Embryonic facial prominence (tissue), 1 donor: ENCODE results near the gene CDK8.
"Not testable (repeated sequence)": the region's sequence is repeated elsewhere in the genome, so short reads cannot be mapped to it uniquely, and the experiment has no call there.

Source experiments
- DNase-seq: peaks from one replicate; pipeline ENCODE4 v3.0.0-alpha.2; 2016; ENCODE audit errors: extremely low spot score

Gene CDK8

DNA sequence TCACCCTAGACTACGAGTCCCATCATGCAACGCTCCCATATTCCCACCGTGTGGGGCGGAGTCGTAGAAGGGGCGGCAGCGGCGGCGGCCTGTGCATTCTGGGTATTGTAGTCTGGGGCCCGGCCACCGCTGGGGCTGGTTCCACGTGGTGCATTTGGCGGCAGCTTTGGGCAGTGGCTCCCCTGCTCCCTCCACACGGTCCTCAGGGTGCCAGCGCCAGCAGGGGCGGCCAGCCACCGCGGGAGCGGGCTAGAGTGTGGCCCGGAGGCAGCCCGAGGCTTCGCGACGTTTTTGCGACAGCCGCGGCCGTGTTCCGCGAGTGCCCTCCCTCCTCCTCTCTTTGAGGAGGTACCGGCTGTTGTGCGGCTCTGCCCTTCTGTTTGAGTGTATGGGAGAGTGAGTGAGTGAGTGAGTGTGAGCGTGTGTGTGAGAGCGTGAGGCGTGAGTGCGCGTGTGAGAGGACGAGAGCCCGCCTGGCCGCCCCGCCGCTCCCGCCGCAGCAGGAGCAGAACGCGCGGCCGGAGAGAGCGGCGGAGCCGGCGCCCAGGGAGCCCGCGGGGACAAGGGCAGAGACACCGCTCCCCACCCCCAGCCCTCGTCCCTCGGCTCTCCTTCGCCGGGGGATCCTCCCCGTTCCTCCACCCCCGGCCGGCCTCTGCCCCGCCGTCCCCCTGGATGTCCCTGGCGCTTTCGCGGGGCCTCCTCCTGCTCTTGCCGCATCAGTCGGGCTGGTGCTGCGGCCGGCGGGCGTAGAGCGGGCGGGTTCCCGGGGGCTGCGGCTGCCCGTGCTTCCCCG is at the start of gene CDK8:
TSS of gene CDK8 (plus strand) at position 343 of the 796 bp plus-strand sequence. CDS start 513 bp downstream, outside the sequence.
- DNase-seq, result peak; percentile 85

DNA sequence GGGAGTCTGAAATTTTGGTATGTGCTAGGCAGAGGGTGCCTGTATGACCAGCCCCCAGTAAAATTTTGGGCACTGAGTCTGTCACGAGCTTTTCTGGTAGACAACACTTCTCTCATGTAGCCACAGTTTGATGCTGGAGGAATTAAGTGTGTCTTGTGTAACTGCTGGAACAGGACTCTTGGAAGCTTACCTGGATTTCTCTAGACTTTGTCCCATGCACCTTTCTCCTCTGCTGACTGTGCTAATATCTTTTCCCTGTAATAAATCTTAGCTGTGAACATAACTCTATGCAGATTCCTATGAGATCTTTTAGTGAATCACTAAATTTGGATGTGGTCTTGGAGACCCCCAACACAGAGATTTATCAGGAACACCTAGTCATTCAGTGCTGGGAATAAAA is 45.6 kb upstream of the CDK8 start:
- no peak for DNase-seq

DNA sequence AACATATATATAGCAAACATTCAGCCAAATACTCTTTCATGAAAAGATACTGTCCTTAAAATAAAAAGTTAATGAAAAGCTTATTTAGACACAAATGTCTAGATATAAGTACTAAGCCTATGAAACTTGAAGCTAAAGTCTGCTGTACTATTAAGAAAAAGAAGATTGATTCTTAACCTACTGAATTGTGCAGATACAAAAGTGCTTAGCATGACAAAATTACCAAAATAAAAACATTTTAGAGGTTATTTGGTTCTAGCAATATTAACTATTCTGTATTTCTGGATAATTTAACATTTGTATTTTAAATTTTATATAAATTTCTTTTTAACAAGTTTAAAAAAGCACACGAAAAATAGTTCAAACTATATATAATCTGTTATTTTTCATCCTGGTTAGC is 40.6 kb upstream of the CDK8 start:
- DNase-seq, result no peak

DNA sequence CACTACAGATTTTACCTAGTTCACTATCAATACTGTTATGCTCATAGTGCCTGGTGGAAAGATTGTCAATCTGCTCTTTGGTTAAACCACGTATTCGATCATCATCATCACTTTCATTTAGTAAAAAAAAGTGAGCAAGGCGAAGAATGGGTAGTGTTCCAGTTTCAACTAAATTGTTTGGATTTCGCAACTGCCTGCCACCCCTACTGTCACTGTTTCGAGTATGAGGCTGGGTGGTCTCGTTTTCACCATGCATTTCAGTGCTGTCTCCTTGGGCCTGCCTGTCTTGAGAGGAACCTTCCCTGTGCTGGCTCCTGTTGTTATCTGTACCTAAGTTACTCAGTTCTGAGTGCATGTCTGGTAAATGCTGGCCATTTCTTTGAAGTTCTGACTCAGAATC is 39.9 kb upstream of the CDK8 start:
- no peak for DNase-seq

DNA sequence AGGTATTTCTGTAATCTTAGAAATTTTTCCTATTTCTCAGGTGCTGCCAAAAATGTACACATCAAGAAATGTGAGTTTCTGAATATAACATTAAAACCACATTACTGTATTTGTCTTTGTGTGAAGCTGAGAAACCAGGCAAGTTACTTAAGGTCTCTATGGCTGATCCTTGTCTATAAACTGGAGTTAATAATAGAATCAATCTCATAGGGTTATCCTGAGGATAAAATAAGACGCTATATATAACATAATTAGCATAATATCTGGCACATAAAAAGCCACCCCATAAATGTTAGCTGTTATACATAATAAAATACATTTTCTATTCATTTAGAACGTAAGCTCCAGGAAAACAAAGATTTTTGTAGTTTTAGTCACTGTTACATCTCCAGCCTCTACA is 37.9 kb upstream of the CDK8 start:
- no peak for DNase-seq

DNA sequence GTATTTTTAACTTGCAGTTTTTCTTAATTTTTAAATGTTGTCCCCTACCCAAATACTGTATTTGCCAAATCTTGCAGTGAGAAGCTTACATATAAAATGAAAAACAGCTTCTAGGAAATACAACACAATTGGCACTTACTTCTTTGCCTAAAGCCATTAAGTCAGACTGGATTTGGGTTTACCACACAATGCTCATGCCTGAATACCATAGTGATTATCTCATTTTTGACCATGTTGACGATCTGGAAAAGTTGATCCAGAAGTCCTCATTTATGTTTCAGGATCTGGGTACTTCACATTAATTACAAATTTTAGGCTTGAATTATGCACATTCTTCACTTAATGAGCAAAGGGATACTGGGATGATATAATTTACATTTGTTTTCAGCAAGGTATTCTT is 34.2 kb upstream of the CDK8 start:
- DNase-seq, result no peak

DNA sequence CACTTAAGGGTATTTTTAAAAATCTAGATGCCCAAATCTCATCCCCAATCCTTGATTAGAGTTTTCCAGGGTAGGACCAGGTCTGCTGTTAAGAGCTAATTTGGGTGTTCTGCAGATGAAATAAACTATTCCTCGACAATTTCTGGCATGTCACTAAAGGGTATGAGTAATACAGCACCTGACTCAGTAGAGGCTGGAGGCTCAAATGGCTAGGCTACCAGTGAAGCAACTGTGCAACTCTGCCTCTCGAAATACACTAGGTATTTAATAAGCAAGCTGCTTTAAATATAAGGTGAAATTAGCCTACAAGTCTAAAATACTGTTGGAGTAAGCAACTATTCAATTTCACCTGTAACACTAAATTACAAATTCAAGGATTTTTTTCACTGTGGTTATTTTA is 33.4 kb upstream of the CDK8 start:
- no peak for DNase-seq

DNA sequence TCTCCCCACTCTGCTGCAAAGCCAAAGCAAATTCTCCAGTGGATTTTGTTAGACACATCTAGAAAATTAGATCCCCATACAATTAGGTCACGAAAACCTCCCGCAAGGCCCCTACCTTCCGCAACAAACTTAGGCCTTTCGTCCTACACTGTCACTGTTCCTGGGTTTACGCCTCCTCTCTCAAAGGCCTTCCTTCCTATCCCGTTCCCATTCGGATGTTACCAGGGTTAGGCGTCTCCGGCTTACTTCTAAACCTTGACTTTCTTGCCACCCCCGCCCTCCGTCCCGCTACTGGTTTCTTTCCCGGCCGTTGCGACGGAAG is 32.6 kb upstream of the CDK8 start:
- DNase-seq, result no peak

DNA sequence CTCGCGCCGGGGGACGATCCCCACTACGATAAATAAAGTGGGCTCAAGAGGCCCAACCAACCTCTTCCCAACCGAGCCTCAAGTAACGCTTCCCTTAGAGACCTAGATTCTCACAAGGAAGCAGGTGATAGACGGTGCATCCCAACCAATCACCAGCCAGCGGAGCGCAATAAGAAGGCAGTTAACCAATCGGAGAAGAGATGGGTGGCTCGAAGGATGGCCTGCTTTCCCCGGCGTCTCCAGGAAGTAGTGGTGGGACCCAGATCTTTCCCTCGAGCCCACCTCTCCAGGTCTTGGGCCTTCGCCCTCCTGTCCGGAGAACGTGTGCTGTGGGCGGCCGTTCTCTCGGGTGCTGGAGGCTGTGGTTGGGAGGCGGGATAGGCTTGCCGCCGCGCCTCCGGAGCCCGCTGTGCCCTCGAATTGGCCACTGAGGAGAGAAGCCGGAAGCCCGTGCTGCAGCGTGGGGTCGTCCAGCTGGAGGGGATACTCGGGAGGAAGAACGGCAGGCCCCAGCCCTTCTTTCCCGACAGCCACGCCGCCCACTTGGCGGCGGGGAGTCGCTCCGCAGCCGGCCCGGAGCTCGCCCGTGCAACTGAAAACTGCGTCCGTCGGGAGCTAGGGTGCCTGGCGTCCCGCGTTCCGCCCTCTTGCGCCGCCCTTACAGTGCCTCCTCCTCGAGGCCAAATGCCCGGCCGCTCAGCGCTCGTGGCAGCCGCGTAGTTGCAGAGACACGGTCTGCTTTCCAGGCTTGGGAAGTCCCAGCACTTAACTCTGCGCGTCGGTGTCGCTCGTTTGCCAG is 32.0 kb upstream of the CDK8 start, which contains the start of gene RNF6:
TSS of gene RNF6 (minus strand) at position 594 of the 799 bp plus-strand sequence. CDS start 2,665 bp downstream, outside the sequence.
- DNase-seq, result peak; percentile 97

DNA sequence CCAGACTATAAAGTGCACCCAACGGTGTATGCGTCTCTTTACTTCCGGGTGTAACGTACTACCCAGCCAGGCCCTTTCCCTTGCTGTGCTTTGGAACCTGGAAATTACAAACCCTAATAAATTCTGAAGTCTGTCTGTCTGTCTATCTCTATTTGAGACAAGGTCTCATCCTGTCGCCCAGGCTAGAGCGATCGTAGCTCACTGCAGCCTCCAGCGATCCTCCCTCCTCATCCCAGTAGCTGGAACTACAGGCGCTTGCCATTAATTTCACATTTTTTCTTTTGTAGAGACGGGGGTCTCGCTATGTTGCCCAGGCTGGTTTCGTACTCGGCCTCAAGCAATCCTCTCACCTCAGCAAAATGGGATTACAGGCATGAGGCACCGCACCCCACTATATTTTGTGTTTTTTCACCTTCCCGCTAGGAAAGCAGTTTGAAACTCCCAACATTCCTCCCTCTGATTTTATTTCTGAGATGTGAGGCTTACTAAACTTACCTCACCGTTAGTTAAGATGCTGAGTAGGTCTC is 31.3 kb upstream of the CDK8 start:
- no peak for DNase-seq

DNA sequence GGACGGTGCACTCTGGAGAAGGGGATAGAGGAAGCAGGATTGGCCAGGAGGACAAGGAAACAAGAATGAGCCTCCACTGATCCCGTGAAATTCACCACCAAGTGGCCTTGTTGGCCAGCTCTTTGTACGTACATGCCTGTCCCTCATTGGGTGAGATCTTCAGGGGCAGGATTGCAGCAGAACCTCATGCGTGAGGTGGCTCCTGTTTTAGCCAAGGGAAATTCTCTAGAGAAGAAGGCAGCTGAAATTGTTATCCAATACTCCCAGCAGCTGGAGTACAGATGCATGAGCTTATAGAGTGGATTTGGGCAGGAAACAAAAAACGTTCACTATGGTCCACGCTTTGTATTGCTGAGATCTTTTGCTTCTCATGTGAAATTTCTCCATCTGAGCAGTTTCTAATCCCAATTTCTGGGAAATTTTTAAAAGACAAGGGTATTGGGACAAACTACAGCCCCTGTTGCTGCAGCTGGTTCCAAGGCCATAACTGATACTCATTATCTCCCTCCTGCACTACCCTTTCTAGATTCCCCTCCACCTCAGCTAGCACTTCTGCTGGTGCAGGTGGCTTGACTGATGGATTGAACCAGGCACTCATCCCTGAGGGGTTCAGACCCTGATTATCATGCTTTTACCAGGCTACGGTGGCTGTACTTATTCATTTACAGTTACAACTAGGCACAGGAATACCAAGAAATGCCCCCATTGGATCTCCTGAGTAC is 27.9 kb upstream of the CDK8 start:
- no peak for DNase-seq

DNA sequence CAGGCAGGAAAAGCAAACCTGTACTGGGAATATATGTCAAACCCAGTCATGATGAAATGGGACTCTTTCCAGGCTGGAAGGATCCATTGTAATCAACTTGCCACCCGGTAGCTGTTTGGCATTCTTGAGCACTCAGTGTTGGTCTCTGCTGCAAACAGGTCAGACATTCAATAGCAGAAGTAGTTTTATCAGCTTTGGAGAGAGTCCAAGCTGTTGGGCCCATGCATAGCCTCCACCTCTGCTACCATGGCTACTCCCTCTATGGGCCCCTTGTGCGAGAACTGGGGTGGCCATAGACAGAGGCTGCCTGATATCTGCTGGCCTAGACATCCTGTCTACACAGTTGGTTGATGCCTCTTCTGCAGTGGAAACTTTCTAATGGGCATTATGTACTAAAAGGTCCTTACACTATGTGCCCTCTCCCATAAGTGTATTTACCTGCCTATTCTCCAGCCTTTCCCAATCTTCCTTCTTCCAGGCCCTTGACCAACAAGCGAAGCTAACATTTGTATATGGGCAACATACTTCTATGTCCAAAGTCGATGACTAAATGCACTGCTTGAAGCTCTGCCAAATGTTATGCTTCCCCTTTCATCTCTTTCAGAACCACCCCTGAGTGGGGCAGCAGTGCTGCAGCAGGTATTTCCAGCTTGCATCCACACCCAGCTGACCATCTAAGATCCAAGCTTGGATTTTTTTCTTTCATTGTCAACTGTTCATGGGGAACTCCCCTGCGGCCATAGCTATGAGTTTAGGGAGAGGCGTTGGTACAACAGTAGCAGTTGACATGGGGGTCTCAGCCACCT is 26.6 kb upstream of the CDK8 start:
- DNase-seq, result no peak

DNA sequence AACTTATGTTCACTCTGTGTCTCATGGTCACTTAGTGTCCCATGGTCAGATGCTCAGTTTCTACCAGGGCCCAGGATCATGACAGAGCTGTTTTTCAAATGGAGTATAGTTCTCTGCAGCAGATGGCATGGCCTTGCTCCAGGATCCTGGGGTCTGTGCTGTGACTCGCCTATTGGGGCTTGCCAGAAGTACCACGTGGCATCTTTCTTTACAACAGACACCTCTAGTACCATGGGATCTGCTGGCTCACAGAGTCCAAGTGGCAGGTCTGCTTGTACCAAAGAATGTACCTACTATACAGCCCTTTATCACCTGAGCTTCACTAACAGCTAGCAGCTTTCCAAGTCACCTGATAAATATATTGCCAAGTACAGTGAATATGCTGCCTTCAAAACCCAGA is 25.8 kb upstream of the CDK8 start:
- DNase-seq, result no peak

DNA sequence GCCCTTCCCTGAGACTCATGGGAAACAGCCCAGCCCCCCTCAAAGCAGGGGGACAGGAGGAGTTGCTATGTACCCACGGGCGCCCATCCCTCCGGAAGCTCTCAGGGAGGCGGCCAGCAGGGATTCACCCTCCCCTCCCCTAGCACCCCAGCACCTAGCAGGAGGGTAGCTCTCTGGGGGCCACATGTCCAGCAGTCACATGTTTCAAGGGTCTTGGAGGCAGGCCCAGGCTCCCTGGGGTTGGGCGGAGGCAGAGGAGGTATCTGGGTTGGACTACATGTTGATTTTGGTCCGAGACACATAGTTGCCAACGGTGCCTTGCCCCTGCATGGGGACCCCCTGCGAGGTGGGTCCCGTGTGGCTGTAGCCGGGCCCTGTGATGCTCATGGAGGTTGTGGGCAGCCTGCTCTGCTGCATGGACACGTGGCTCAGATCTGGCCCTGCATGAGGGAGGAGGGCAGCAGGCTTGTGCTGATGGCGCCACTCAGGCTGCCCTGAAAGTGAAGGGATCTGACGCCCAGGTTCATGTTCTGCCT is 24.8 kb upstream of the CDK8 start:
- no peak for DNase-seq

DNA sequence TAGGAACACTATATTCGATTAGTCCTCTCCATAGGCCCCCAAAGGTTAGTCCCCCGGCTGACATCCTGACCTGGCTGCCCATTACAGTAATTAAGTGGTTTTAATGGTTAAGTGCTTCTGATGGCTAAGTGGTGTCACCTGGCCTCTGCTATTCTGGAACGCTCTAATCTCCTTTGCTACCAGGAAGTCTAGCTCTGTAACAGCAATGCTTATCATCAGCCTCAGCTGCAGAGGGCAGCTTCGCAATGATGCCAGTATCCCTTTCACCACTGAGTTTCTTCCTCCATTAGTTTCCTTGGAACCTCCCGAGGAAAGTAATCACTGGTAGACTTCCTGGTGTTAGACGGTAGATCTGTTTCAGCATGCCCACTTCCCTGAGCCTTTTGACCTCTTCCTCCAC is 23.2 kb upstream of the CDK8 start:
- DNase-seq, result no peak

DNA sequence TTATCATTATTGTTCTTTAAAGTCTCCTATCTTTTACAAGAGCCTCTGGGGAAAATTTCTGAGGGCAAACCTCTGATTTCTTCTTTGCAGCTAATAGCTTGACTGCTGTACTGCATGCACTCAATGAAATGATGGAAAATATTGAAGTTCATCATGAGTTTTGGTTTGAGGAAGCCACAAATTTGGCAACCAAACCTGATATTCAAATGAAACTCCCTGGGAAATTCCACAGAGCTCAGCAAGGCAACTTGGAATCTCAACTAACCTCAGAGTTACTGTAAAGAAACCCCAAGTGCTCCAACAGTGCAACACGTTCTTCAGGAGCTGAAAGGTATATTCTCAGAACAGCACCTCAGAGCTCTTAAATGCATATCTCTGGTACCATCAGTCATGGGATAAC is 17.6 kb upstream of the CDK8 start:
- DNase-seq, result no peak

DNA sequence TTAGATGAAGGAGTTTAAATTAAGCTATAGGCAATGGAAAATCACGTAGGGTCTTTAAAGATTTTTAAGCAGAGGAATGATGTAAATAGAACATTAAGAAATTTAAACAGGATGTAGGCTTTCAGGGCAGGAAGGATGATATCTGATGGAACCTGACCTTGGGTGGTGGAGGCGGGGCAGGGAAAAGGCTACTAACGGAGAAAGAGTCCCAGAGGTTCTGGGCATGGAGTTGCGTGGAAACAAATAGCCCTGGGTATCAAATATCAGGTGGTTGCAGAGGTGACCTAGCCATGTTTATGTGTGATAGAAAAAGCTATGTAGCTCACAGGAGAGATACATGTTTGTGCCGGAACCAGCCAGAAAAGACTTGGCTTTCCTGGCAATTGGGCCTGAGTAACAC is 7.8 kb upstream of the CDK8 start:
- no peak for DNase-seq

DNA sequence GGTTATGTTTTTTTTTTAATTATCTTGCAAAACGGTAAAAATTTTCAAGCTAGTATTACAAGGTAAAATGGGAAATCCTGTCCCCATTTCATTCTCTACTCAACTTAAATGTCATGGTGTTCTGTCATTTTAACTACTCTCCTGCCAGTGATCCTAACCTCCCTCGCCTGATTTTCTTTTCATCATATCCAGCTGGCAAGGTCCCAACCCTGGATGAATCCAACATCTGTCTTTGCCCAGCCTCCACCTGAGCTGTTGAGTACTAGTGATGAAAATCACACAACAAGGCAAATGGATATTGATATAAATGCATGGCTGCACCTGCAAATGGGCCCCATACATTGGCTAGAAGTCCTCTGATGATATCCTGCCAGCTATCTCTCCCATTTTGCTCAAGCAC is 6.9 kb upstream of the CDK8 start:
- no peak for DNase-seq

DNA sequence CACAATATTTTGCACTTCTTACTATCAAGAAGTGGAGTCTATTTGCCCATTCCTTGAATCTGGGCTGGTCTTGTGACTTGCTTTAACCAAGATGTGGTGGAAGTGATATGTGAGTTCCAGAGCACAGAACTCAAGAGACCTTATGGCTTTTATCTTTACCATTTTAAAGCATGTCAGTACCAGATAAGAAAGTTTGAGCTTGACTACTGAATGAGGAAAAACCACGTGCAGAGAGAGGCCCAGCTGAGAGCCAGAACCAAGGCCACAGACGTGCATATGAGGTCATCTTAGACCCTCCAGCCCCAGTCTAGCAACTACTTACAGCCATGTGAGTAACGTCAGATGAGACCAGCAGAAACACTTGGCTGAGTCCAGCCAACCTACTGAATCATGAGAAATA is 6.3 kb upstream of the CDK8 start:
- no peak for DNase-seq

DNA sequence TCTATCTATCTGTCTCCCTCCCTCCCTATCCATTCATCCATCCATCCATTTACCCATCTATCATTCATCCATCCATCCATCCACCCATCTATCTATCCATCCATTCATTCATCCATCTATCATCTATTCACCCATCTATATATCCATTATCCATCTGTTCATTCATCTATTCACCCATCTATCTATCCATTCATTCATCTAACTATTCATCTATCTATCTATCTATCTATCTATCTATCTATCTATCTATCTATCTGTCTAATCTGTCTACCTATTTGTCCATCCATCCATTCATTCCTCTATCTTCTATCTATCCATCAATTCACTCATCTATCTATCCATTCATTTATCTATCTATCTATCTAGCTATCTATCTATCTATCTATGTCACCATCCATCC is 4.4 kb upstream of the CDK8 start:
- DNase-seq, result no peak

DNA sequence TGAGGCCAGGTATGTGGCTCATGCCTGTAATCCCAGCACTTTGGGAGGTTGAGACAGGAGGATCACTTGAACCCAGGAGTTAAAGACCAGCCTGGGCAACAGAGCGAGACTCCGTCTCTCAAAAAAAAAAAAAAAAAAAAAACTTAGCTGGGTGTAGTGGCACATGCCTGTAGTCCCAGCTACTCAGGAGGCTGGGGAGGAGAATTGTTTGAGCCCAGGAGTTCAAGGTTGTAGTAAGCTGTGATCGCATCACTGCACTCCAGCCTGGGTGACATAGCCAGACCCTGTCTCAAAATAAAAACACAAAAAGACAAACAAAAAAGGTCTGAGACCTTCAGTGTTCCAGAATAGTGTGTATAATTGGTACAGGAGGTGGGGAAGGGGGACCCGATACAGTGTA is 1.9 kb upstream of the CDK8 start:
- DNase-seq, result not testable (repeated sequence)
